HUES64 (cell line): ENCODE results near the gene TMED6.
A peak's percentile ranks its signal among the peaks of the same experiment; 100 is the strongest.

ENCODE experiments used
- H3K27ac ChIP-seq: 2 replicates; pipeline ENCODE4 v1.7.0; 2013; ENCODE audit warnings: low read depth, low read length, inconsistent platforms
- H3K27me3 ChIP-seq: 2 replicates; pipeline ENCODE4 v1.6.1; 2013; ENCODE audit warnings: mild to moderate bottlenecking, low read length; ENCODE audit not compliant: insufficient read depth
- H3K36me3 ChIP-seq: 2 replicates; pipeline ENCODE4 v1.6.1; 2013; ENCODE audit warnings: mild to moderate bottlenecking, low read length; ENCODE audit not compliant: insufficient read depth
- H3K4me1 ChIP-seq: 2 replicates; pipeline ENCODE4 v1.6.1; 2013; ENCODE audit warnings: mild to moderate bottlenecking, low read length, moderate library complexity; ENCODE audit not compliant: insufficient read depth
- H3K4me3 ChIP-seq: 2 replicates; pipeline ENCODE4 v1.5.1; 2013; ENCODE audit warnings: mild to moderate bottlenecking, low read length, moderate library complexity
- H3K9ac ChIP-seq: 2 replicates; pipeline ENCODE4 v1.6.1; 2013; ENCODE audit warnings: mild to moderate bottlenecking, low read depth, low read length
- H3K9me3 ChIP-seq: 2 replicates; pipeline ENCODE4 v1.6.1; 2013; ENCODE audit warnings: low read depth, low read length; ENCODE audit not compliant: insufficient read depth
- WGBS: fragments of 150-250, 120-280 bp; methylation state at CpG from one replicate; pipeline ENCODE4 v1.1.7; 2013; ENCODE audit warnings: missing lambda C conversion rate; 5-methylcytosine and 5-hydroxymethylcytosine counted together

The TMED6 gene

GRCh38 chr16:69294051-69294450, 57.5 kb downstream of the TMED6 start:
- no peaks in the 10 kb centered on the region for H3K9me3 ChIP-seq
- no peak overlapping the region for H3K27ac ChIP-seq
- 100% methylated on average over 1 of the region's 1 CpG for WGBS
- H3K27me3 ChIP-seq = no peaks in the 10 kb centered on the region
- no peak overlapping the region for H3K9ac ChIP-seq
- H3K4me3 ChIP-seq = no peak overlapping the region
- H3K4me1 ChIP-seq = no peaks in the 10 kb centered on the region
- 0 out of 2 replicates have a peak, but pooled peaks cover 6% of the 10 kb centered on the region for H3K36me3 ChIP-seq

GRCh38 chr16:69293401-69293800, 58.2 kb downstream of the TMED6 start:
- Histone ChIP-seq H3K36me3 (peaks cover 8% of the 10 kb centered on the region; the same call in 1 of the 2 replicates), H3K9me3 (no peaks in the 10 kb centered on the region), H3K4me3 (no peak overlapping the region), H3K27me3 (no peaks in the 10 kb centered on the region), H3K27ac (no peak overlapping the region), H3K9ac (0 out of 2 replicates have a peak overlapping the region, but pooled peaks have one; percentile 11), H3K4me1 (no peaks in the 10 kb centered on the region)
- 90% methylated on average over 3 of the region's 3 CpGs for WGBS
